Stimulated activated CD4-positive, alpha-beta T cell treated with anti-CD3 and anti-CD28 coated beads, Interleukin-4, amount 100 ng/mL, for 1 hour (primary cell): ENCODE data around the gene PON3.
"Not testable (repeated sequence)": the region's sequence is repeated elsewhere in the genome, so short reads cannot be mapped to it uniquely, and the experiment has no call there.

Source experiments
- DNase-seq: peaks from one replicate; pipeline ENCODE4 v3.0.0-alpha.2; 2020

Gene PON3

DNA sequence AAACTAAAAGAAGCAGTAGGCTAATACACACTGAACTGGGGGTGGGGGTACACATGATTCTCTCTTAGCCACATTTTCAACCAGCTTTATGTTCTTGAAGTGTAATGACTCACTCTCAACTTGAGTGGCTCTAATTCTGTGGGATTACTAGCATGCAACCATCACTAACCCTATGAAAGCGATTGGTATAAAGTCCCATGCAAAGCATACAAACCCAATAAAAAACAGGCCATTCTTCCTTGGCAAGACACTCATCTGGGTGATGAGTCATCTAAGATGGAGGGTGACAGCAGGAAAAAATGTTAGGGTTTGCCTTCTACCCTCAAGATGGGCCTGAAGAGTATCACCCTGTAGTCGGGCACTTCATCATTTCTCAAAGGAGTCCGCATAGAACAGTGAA lies 14.9 kb upstream of the PON3 start:
- no peak for DNase-seq

DNA sequence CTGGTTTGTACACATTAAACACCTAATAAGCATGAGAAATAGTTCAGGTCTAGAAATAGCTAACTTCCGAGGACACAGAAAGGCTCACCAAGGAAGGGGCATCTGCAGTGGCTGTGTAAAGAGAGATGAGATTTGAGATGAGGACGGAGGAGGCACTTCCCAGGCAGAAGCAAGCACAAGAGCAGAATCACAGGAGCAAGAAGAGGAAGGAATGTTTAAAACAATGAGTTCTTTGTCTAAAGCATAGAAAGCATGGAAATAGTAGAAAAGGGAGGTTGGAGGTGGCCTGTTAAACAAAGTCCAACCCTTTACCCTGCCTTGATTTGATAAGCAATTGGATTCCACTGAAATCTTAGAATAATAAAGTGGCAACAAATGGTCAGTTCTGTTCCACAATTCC lies 11.6 kb upstream of the PON3 start:
- DNase-seq, result no peak

DNA sequence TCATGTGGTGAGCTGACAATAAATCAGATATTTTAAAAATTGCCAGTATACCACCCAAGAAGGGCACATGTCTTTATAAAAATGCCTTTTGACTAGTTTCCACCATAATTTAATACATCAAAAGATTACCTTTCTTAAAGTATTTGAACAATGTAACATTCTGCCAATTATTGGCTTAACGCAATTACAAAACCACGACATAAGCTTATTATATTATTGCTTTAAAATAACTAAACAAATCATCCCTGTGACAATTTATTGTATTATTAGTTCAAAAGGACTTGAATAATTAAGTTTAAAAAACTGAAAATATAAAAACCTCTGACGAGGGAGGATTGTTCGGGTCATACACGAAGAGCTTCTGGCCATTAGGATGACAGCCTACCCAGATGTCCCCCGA lies 9.6 kb upstream of the PON3 start:
- DNase-seq, result no peak

DNA sequence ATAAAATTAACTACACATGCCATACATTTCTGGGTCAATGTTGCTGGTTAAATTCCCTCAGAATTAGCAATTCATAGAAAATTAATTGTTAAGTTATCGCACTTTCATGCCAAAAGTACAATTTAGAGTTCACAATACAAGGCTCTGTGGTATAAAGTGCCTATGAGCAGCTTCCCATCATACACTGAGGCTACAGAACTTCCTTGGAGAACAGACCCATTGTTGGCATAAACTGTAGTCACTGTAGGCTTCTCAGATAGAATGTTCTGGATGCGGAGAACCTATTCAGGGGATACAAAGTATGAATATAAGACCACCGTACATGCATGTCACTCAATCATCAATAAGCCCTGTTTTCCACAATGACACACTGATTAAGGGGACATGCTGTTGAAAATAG lies 9.0 kb upstream of the PON3 start:
- no peak for DNase-seq

DNA sequence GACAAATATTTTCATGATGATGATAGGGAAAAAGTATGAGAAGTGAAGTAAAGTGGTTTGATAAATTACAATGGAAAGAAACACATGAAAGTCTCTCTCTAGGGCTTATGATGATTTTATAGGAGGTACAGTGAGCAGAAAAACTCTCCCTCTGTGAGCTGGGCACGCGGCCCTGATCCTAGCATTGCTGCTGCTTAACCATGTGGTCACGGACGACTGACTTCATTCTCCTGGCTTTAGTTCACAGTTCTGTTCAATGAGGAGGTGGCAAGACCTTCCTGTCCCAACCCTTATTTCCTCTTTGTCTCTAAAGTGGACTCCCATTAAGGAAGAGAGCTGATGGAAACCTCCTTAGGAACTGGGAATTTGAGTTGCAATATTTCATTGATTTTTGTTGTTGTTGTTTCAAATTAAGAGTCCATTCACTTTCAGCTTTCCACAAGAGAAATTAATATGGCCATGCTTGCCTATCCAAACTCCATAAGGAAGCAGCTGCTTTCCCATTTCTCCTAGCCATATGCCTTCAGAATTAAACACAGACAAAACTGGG lies 8.2 kb upstream of the PON3 start:
- DNase-seq, result no peak

DNA sequence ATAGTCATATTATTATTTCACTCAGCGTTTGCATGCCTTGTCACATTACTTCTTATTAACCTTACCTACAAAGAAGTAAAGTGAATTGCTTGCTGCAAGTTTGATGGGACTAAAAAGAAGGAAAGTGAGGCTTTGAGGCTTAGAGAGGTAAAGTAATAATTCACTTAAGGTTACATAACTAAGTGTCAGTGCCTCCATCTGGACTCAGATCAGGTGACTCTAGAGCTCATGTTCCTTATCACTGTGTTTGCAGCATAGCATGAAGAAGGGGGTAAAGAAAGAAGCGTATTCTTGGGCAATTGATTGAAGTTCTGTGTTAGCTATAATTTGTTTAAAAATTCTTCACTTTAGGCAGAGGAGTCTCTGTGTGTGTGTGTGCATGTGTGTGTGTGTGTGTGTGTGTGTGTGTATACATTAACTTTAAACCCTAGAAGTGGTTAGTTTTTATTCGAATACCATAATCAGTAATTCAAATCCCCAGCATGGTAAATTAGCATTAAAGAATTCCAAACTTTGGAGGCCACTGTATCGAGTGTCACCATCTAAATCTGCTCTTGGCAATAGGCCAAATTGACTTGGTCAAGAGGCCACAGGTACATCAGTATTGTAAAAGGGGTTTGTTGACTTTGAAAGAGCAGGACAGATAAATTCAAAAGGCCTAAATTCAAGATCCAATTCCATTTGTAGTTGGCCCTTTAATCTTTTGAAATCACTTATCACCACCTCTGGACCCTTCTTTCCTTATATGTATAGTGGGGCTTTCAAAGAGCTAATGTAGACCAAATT lies 2.2 kb upstream of the PON3 start:
- no peak for DNase-seq

DNA sequence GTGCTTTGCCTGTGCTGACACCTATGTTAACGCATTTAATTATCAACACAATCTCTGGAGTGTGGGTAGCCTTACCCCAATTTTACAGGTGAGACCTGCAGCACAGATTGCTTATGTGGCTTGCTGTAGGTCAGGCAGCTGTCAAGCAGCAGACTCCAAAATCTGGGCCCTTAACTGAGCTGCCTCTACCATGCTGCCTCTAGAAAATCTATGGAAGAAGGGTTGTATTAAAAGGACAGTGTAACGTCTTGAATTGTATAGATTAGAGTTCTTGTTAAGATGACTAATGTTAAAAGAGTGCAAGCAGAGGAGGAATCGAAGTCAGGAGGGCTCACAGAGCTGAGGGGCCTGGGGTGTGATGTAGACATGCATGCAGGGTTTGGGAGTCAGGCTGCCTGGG lies 1.2 kb upstream of the PON3 start:
- DNase-seq, result no peak

DNA sequence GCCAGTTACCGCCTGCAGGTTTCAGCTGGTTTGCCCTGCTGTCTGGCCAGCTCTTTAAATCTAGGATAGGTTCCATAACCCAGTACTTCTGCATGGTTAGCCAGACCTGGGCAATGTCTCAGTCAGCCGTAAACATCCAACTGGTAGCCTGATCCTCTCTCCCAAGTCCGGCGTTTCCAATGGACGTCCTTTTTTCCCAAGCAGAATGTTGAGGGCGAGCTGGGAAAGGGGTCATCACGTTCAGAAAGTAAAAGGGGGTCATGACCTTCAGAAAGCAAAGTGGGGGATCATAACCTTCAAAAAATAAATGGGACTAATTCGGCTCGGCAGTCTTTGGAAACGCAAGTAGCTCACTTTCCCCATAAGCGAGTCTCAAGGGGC lies 430 bp downstream of the PON3 start:
- no peak for DNase-seq

DNA sequence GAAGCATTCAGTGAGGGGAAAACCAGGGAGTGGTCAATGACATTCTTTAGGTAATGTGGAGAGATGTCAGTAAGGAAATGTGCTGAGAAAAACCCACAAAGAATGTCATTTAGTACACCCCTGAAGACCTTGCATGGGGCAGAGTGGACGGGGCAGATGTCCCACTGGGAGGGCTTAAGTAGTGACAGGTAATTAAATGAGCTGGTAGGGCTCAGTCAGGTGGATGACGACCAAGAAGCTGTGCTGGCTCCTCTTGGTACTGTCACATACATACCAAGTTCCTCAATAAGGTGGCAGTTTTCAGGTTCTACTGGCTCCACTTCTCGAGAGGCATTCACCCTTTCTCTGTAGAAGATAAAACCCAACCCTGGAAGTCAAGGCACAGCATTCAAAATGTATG lies 1.8 kb downstream of the PON3 start:
- DNase-seq, result no peak

DNA sequence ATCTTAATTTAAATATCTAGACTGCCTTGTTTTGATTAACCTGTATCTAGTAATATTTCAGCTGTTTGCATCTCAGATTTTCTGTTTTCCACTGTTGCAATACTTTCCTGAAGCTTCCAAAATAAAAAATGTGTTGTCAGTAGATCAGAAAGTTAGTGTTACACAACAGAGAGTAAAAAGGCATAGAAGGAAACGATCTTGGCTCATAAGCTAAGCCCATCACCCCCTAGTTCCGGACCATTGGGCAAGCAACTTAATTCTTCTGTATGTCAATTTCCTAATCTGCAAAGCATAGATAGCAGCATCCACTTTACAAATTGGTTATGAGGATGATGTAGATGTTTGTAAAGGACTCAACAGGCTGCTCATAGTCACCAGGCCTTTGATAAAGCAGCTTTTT lies 4.4 kb downstream of the PON3 start:
- no peak for DNase-seq

DNA sequence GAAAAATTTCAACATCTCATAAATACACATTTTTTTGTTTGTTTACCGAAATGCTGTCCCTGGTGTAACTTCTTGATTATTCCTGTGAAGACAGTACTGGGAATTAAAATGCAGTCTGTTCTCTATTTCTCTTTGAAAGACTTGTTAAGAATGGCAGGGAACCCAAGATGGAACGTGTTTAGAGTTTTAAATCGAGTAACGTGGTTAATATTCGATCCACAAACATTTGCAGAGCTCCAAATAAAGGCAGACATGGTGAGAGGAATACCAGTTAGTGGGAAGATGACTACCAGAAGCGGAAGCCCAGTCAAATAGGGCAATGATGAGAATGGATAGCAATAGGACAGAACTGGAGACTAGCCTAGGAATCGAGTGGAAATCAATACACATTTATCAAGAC lies 6.7 kb downstream of the PON3 start:
- DNase-seq, result no peak

DNA sequence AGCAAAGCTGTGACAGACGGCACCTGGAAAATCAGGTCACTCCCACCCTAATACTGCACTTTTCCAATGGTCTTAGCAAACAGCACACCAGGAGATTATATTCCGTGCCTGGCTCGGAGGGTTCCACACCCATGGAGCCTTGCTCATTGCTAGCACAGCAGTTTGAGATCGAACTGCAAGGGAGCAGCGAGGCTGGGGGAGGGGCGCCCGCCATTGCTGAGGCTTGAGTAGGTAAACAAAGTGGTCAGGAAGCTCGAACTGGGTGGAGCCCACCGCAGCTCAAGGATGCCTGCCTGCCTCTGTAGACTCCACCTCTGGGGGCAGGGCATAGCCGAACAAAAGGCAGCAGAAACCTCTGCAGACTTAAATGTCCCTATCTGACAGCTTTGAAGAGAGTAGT lies 16.7 kb downstream of the PON3 start:
- DNase-seq, result not testable (repeated sequence)

DNA sequence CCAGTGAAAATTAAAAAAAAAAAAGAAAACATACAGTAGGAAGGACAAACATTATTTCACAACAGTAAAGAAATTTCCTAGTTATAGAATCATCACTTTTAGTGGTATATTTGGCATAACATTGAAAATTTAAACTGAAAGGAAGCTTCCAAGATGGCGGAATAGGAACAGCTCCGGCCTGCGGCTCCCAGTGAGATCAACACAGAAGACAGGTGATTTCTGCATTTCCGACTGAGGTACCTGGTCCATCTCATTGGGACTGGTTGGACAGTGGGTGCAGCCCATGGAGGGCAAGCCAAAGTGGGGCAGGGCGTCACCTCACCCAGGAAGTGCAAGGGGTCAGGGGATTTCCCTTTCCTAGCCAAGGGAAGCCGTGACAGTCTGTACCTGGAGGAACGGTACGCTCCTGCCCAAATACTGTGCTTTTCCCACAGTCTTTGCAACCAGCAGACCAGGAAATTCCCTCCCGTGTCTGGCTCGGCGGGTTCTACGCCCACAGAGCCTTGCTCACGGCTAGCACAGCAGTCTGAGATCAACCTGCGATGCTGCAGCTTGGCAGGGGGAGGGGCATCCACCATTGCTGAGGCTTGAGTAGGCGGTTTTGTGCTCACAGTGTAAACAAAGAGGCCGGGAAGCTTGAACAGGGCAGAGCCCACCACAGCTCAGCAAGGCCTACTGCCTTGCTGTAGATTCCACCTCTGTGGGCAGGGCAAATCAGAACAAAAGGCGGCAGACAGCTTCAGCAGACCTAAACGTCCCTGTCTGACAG lies 19.4 kb downstream of the PON3 start:
- no peak for DNase-seq

DNA sequence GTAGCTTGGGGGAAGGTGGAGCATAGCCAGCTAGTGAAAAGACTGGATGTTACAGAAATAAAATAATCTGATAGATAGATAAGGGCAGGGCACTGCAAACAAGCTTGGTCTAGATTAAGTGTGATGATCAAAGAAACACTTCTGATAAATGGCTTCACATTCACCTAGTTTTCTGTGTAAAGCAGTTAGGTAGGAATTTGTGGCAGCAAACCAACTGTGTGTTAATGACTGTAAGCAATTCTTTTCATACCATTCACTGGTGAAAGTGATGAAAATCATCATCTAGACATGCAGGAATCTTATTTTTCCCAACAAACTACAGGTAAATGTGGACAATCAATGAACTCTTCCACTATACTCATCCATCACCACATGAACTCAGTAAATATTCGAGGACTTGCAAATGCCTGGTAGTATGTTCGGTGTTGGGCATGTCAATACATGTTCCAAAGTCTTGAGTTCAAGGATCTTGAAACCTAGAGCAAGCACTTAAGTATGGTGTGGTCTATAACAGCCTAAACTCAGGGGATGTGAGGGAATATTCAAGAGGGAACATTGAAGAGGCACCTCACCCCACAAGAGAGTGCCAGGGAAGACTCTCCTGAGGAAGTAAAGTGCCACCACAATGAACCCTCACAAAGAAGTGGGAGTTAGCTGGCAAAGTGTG lies 20.5 kb downstream of the PON3 start:
- DNase-seq, result no peak

DNA sequence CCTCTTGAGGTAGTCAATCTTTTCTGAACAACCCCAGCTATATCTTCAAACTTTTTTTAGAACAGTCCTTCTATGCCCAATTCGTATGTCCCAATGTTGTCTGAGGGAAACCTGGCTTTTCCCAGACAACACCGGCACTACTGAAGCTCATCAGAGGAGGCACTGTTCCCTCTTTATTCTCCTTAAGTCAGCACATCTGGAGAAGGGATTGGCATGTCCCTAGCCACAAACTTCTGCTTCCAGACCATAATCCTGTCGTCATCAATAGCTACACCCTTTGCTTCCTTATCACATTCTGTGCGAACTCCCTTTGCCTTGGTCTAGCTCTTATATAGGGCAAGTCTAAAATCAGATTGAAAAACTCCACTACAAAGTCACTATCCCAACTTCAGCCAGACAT lies 22.9 kb downstream of the PON3 start:
- no peak for DNase-seq

DNA sequence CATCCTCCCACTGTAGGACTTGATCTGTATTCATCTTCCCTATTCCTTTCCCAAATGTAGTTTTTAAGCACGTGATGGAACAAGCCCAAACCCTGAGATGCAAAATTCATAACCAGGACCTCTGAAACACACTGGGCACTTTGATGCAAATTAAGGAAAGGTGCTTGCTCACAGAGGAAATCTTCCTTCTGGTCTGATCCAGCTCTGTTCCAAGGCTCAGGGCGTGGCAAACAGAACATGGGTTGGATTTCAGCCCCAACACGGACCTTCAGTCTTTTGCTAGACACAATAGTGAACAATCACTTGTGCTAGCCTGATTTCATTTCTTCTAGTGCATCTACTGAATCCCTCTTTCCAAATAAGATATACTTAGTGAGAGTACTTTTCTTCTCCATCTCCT lies 27.9 kb downstream of the PON3 start:
- no peak for DNase-seq

DNA sequence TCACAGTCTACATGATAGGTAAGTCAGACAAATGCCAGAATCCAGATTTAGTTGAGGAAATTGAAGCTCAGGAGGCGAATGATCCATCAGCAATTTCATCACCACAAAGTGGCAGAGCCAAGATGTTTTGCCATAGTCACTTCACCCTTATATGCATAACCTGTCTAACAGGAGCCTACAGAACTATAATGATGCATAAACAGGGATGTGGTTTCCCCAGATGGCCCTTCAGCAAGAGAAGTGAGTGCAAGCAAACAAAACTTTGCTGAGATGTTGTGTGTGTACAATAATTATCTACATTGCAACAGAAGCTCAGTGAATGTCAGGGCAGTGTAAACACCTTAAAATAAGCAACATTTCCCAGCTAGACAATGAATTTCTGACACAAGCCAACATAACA lies 28.6 kb downstream of the PON3 start:
- no peak for DNase-seq

DNA sequence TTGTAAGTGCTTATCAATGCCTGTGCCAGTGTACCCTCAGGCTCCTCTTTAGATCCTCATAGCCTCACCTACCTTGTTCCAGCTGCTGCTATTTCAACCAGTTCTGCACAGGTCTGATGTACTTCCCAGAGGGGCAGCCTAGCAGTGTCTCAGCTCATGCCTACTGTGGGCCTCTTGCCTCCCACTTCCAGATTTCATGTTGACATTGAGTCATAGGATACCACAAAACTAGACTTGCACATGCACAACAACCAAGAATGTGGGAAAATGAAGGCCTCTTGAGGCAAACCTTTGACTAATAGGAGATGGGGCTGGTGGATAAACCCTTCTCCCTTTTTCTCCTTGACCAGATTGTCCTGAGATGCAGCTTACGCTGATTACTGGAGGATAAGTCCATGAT lies 31.0 kb downstream of the PON3 start:
- DNase-seq, result no peak

DNA sequence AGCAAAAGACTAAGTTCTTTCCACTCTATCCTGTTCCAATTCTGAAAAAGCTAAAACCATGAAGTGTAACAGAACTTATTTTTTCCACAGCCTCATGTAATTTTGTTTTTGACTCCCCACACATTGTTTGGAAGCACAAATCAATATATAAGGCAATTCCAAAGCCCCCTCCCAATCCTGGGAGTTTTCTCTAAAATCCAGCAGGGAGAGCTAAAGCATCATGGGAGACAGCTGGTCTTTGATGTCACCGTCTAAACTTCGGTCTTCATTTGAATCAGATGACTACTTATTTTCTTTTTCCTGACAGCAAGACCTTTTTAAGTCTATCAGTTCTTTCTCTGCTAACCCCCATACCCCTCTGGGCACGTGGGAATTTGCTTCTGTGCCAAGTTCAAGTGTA lies 38.6 kb downstream of the PON3 start:
- no peak for DNase-seq

DNA sequence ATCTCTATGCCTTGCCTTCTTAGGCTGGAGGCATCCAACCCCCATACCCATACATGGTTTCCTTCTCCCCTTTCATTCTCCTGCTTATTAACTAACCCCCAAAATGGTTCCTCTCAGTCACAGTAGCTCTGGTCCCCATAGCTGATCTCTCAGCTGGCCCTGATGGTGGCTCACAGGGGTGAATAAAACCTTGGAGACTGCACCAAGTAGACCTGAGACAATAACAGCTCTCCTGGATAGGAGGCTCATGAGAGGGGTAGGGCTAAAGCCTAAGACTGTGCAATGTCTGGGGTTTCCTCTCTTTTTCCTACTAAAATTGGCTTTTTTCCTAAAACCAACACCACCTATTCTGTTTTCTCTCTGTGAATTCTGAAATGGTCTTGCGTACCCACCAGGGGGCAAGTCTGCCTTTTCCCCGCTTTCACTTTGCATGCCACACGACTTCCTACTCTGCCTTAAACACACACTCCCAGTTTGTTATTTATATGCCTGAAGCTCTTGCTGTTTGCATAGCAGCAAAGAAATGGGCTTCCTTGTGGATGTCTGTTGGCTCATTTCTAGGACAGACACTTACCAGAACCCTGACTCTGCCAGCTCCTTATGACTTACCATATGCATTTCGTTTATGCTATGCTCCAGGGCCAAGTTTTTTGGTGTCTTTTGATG lies 53.4 kb downstream of the PON3 start:
- DNase-seq, result no peak

DNA sequence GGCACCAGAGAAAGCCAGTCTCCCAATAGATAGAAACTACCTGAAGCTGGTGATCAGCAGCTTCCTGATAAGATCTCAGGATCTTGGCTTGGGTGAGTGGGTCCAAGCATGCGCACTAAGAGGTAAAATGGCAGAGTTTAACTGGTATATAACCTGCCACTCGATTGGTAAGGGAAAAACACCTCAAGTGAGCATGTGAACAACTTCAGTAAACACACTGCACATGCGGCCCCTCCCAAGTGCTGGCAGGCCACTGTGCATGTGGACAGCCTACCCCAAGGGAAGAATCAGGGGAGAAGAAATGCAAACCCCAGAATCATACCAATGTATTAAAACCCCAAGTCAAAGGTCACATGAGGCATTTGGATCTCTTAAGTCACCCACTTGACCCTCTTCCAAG lies 54.1 kb downstream of the PON3 start:
- DNase-seq, result no peak

DNA sequence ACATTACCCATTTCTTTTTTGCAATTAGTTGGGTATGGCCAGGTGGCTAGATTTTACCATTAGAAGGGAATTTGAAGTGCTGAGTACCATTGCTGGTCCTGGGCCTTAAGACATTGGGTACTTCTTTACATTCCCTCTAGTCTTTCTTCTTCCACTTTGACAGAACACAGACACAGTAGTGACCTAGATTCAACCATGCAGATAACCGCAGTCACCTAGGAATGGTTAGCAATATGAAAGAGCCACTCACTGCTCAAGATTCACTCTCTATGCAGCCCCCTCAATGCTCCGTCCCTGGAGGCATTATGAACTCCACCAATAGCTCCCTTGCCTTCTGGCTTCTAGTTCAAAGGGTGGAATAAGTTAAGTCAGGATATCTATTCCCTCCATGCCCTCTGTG lies 55.7 kb downstream of the PON3 start:
- DNase-seq, result no peak

DNA sequence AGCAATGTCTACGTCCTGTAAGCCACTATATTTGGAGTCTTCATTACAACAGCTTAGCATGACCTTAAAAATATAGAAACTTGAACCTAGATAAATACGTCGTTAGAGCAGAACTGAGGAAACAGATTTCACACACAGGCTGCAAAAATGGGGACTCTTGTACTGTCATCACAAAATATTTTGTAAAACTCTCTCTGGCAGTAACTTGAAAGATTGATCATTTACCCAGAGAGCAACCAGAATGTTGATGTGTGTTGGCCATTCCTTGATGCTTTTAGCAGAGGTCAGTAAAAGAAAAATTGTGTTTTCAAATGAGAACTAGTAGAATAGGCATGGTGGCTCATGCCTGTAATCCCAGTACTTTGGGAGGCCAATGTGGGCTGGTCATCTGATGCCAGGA lies 57.3 kb downstream of the PON3 start:
- no peak for DNase-seq
